Trophoblast cell (in vitro differentiated cells and primary cell): ENCODE data around the gene TBC1D3H. TPM values are rescaled to one million over a fixed set of nuclear protein-coding genes. Genes with fewer than 3 reads are reported as not detected.
"Not testable (repeated sequence)": the region's sequence is repeated elsewhere in the genome, so short reads cannot be mapped to it uniquely, and the experiment has no call there.

Experiments
- DNase-seq, 2 donors: peaks; one replicate each; pipeline ENCODE4 v3.0.0-alpha.2; 2016
- H2AFZ ChIP-seq: 2 replicates; pipeline ENCODE4 v1.6.1; 2013; ENCODE audit warnings: low read length, moderate library complexity, mild to moderate bottlenecking; ENCODE audit not compliant: insufficient read depth, poor library complexity
- H2AK5ac ChIP-seq: 2 replicates; pipeline ENCODE4 v1.6.1; 2013; ENCODE audit warnings: mild to moderate bottlenecking, low read length
- H2BK120ac ChIP-seq: 2 replicates; pipeline ENCODE4 v1.6.1; 2013; ENCODE audit warnings: low read length, mild to moderate bottlenecking, moderate library complexity; ENCODE audit not compliant: insufficient read depth, poor library complexity
- H2BK12ac ChIP-seq: 2 replicates; pipeline ENCODE4 v1.6.1; 2013; ENCODE audit warnings: mild to moderate bottlenecking, low read length, moderate library complexity
- H2BK5ac ChIP-seq: 2 replicates; pipeline ENCODE4 v1.6.1; 2013; ENCODE audit warnings: low read length, low read depth, moderate library complexity, mild to moderate bottlenecking; ENCODE audit not compliant: poor library complexity
- H3K14ac ChIP-seq: 2 replicates; pipeline ENCODE4 v1.6.1; 2013; ENCODE audit warnings: mild to moderate bottlenecking, low read length
- H3K18ac ChIP-seq: 2 replicates; pipeline ENCODE4 v1.6.1; 2013; ENCODE audit warnings: mild to moderate bottlenecking, low read length
- H3K23ac ChIP-seq: 2 replicates; pipeline ENCODE4 v1.6.1; 2013; ENCODE audit warnings: low read length
- H3K27ac ChIP-seq: 2 replicates; pipeline ENCODE4 v1.5.1; 2013; ENCODE audit warnings: low read depth, mild to moderate bottlenecking, inconsistent platforms, low read length, moderate library complexity
- H3K27me3 ChIP-seq: 2 replicates; pipeline ENCODE4 v1.6.1; 2013; ENCODE audit warnings: inconsistent platforms, mild to moderate bottlenecking, low read length, moderate library complexity; ENCODE audit not compliant: insufficient read depth
- H3K36me3 ChIP-seq, 2 experiments: 1 replicate in 1 of 2; 2 replicates in 1 of 2; pipeline ENCODE4 v1.6.1; 2013; ENCODE audit warnings: low read length in 2 of 2, mild to moderate bottlenecking in 2 of 2, moderate library complexity in 1 of 2; ENCODE audit not compliant: insufficient read depth in 2 of 2, control insufficient read depth in 1 of 2
- H3K4ac ChIP-seq: 2 replicates; pipeline ENCODE4 v1.6.1; 2013; ENCODE audit warnings: low read depth, mild to moderate bottlenecking, low read length, moderate library complexity
- H3K4me1 ChIP-seq, 2 experiments: 1 replicate in 1 of 2; 2 replicates in 1 of 2; pipeline ENCODE4 v1.6.1; 2013; ENCODE audit warnings: low read length in 2 of 2, mild to moderate bottlenecking in 2 of 2, moderate library complexity in 1 of 2; ENCODE audit not compliant: insufficient read depth in 2 of 2, control insufficient read depth in 1 of 2
- H3K4me2 ChIP-seq: 2 replicates; pipeline ENCODE4 v1.6.1; 2013; ENCODE audit warnings: inconsistent platforms, mild to moderate bottlenecking, low read length, moderate library complexity
- H3K4me3 ChIP-seq: 2 replicates; pipeline ENCODE4 v1.5.1; 2013; ENCODE audit warnings: mild to moderate bottlenecking, low read depth, low read length, inconsistent platforms
- H3K79me1 ChIP-seq: one replicate; pipeline ENCODE4 v1.6.1; 2013; ENCODE audit warnings: low read length
- H3K79me2 ChIP-seq: 2 replicates; pipeline ENCODE4 v1.6.1; 2013; ENCODE audit warnings: low read length, mild to moderate bottlenecking; ENCODE audit not compliant: control insufficient read depth, insufficient read depth, poor library complexity
- H3K9ac ChIP-seq: 2 replicates; pipeline ENCODE4 v1.6.1; 2013; ENCODE audit warnings: mild to moderate bottlenecking, low read length
- H3K9me3 ChIP-seq: 2 replicates; pipeline ENCODE4 v1.6.1; 2013; ENCODE audit warnings: low read depth, mild to moderate bottlenecking, control low read depth, inconsistent platforms, low read length; ENCODE audit not compliant: insufficient read depth
- H4K12ac ChIP-seq: 2 replicates; pipeline ENCODE4 v1.6.1; 2013; ENCODE audit warnings: low read depth, mild to moderate bottlenecking, low read length, moderate library complexity
- H4K8ac ChIP-seq: 2 replicates; pipeline ENCODE4 v1.6.1; 2013; ENCODE audit warnings: low read depth, mild to moderate bottlenecking, low read length, moderate library complexity
- H4K91ac ChIP-seq: one replicate; pipeline ENCODE4 v1.6.1; 2013; ENCODE audit warnings: low read depth, mild to moderate bottlenecking, low read length, moderate library complexity
- WGBS: extraction: QIAGEN DNeasy Blood & Tissue Kit; methylation state at CpG from one replicate; pipeline ENCODE4 v1.1.7; 2013; ENCODE audit warnings: missing lambda C conversion rate; ENCODE audit not compliant: insufficient read length, insufficient coverage; ENCODE audit errors: extremely low coverage; 5-methylcytosine and 5-hydroxymethylcytosine counted together
- polyA plus RNA-seq: library from polyadenylated mRNA; stranded (reverse); fragments of 200-250 nt; gene quantifications from 2 replicates; pipeline ENCODE4 v1.2.3, GENCODE V29; 2013

The TBC1D3H gene
- 1.5 and 1.6 TPM in 2 replicates for polyA plus RNA-seq

DNA sequence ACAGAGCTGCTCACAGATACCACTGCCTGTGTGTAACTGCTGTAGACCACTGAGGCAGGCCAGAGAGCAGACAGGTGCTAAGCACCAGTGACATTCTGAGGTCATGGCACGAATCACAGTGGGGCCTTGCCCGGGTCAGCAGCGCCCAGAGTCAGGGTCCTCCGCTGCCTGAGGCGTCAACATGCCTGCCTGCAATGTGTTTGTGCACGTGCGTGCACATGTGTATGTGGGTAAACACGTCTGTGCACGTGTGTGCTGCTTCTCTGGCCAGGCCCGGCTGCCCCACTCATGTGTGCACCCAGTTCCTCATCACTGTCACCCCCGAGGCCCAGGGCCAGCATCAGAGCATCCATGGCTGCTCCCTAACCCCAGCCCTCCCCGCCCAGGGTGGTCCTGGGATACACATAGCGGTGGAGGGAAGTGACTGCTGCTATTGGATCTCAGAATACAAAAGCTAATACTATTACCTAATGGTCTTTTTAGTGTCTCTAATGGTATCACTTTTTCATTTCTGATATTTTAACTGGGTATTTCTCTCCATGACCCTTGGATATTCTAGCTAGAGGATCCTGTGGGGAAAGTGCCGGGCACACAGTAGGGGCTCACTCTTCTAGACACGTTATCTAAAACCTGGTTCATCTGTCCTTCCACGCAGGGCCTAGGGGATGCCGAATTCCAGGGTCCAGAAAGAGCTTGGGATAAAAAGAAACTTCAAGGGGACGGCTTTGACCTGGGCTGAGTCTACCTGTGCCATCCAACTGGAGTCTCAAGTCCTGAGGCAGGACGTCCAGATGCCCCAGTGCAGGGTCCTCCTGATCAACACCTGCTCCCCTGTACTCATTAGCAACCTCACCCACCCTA, at the start of gene TBC1D3H:
Gene TBC1D3H (minus strand): TSS at position 51 of the 861 bp plus-strand sequence. CDS start 1,540 bp downstream, outside the sequence.
- not testable (repeated sequence) for H2BK120ac ChIP-seq, H3K4me1 ChIP-seq, H3K79me1 ChIP-seq, H3K4me3 ChIP-seq, H3K18ac ChIP-seq, H3K27ac ChIP-seq, H2AK5ac ChIP-seq, H2BK5ac ChIP-seq, H4K8ac ChIP-seq, H4K12ac ChIP-seq, DNase-seq, H3K4me2 ChIP-seq, H4K91ac ChIP-seq, H3K79me2 ChIP-seq, H3K9ac ChIP-seq, H2BK12ac ChIP-seq, H3K4ac ChIP-seq, H3K14ac ChIP-seq, H3K36me3 ChIP-seq, H3K27me3 ChIP-seq, H2AFZ ChIP-seq, H3K9me3 ChIP-seq, H3K23ac ChIP-seq
- WGBS, result no CpG with 5 or more reads among the region's 19 CpGs

DNA sequence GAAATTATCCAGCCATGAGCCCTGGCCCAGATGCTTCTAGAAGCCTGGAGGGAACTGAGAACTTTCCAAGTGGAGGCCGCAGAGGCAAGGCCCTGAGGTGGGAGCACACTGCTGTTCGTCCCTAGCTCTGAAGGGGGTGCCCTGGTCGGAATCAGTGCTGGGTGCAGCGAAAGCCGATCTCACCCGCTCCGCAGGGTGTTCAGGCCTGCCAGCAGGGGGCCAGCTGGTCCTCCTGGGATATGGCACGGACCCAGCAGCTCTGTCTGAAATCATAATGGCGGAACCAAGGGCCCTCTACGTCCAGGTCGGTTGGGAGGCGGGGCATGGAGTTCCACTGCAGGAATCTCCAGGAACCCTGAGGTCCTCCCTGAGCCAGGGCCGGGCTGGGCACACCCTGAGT, 40.7 kb upstream of the TBC1D3H start:
- H2AK5ac ChIP-seq, H3K18ac ChIP-seq, H3K79me1 ChIP-seq, H2AFZ ChIP-seq, H3K23ac ChIP-seq, H2BK12ac ChIP-seq, H3K79me2 ChIP-seq, H4K12ac ChIP-seq, H3K9ac ChIP-seq, H3K27ac ChIP-seq, DNase-seq, H2BK5ac ChIP-seq, H3K14ac ChIP-seq, H4K8ac ChIP-seq, H3K4ac ChIP-seq, H3K36me3 ChIP-seq, H3K9me3 ChIP-seq, H3K4me1 ChIP-seq, H2BK120ac ChIP-seq, H3K27me3 ChIP-seq, H3K4me2 ChIP-seq, H3K4me3 ChIP-seq, H4K91ac ChIP-seq: not testable (repeated sequence)
- no CpG with 5 or more reads among the region's 13 CpGs for WGBS

DNA sequence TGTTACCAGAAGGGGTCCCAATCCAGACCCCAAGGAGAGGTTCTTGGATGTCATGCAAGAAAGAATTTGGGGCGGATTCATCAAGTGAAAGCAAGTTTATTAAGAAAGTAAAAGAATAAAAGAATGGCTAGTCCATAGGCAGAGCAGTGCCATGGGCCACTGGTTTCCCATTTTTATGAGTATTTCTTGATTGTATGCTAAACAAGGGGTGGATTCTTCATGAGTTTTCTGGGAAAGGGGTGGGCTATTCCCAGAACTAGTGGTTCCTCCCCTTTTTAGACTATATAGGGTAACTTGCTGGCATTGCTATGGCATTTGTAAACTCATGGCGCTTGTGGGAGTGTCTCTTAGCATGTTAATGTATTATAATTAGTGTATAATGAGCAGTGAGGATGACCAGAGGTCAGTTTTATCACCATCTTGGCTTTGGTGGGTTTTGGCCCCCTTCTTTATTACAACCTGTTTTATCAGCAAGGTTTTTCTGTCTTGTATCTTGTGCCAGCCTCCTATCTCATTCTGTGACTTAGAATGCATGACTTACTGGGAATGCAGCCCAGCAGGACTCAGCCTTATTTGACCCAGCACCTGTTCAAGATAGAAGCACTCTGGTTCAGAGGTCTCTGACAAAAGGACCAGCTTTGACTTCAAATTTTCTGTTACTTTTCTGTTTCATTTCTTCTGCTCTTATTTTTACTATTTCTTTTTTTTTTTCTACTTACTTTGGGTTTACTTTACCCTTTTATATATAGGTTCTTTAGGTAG, 27.1 kb upstream of the TBC1D3H start:
- not testable (repeated sequence) for H3K23ac ChIP-seq, H3K18ac ChIP-seq, H4K8ac ChIP-seq, H3K4ac ChIP-seq, H3K36me3 ChIP-seq, H3K9ac ChIP-seq, H3K79me2 ChIP-seq, H2BK12ac ChIP-seq, H3K9me3 ChIP-seq, H3K27ac ChIP-seq, H2AFZ ChIP-seq, DNase-seq, H3K27me3 ChIP-seq, H2BK5ac ChIP-seq, H2BK120ac ChIP-seq, H3K4me1 ChIP-seq, H3K4me2 ChIP-seq, H3K14ac ChIP-seq, H2AK5ac ChIP-seq, H4K12ac ChIP-seq, H3K4me3 ChIP-seq, H3K79me1 ChIP-seq, H4K91ac ChIP-seq
- no CpG with 5 or more reads among the region's 2 CpGs for WGBS

DNA sequence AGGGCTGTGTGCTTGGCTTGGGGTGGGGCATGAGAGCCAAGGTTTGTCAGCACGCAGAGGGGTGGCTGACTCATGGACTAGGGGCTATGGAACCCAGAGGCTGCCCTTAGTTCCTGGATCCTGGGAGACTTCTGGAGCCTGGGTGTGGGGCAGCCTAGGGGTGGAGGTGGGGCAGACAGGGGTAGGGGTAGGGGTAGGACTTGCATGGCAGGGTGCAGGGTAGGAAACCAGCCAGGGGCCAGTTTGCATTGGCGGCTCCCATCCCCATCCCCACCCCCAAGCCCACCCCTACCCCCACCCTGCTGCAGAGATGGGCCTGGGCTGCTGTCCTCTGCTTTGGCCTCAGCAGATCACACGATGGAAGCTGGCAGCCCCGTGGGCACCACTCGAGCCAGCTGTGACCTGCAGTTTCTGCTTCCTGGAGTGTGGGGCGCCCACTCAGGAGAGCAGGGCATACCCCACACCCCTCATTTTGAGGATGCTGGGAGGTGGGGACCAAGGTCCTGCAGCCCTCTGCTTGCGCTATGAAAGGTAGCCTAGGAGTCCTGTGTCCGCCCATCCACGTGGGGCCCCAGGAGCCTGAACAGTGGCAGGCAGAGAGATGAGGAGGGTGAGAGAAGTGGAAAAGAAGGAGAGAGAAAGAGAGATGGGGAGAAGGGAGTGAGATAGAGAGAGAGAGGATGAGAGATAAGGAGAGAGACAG, 2.9 kb upstream of the TBC1D3H start:
- H3K36me3 ChIP-seq, H2BK12ac ChIP-seq, H3K4me3 ChIP-seq, H3K9ac ChIP-seq, H4K91ac ChIP-seq, H3K18ac ChIP-seq, H3K27ac ChIP-seq, H3K79me2 ChIP-seq, H3K14ac ChIP-seq, H3K4me2 ChIP-seq, H3K27me3 ChIP-seq, H3K9me3 ChIP-seq, H2AK5ac ChIP-seq, H2AFZ ChIP-seq, H3K4ac ChIP-seq, H3K79me1 ChIP-seq, H2BK5ac ChIP-seq, H4K8ac ChIP-seq, H3K4me1 ChIP-seq, H2BK120ac ChIP-seq, H3K23ac ChIP-seq, H4K12ac ChIP-seq, DNase-seq: not testable (repeated sequence)
- WGBS, result no CpG with 5 or more reads among the region's 9 CpGs
